DND-41 (cell line): ENCODE results near the gene POLE4.

Experiments used
- ATAC-seq: fragments of 200-7000 bp; cut with Tn5 transposase; 3 replicates; pipeline ENCODE4 v1.9.1; 2021; ENCODE audit warnings: low read depth; ENCODE audit not compliant: insufficient read depth
- DNase-seq: peaks from one replicate; pipeline ENCODE4 v3.0.0-alpha.2; 2020
- H2AFZ ChIP-seq: 2 replicates; pipeline ENCODE4 v1.6.0; 2012; ENCODE audit warnings: low read depth, low read length
- H3K27ac ChIP-seq: 2 replicates; pipeline ENCODE4 v1.5.1; 2012; ENCODE audit warnings: low read length, inconsistent platforms
- H3K27me3 ChIP-seq: fragments of 200-600 bp; sonication (generic); 2 replicates; pipeline ENCODE4 v1.6.0; 2012; ENCODE audit warnings: low read length, mild to moderate bottlenecking, inconsistent platforms; ENCODE audit not compliant: insufficient read depth, poor library complexity
- H3K36me3 ChIP-seq: 2 replicates; pipeline ENCODE4 v1.5.1; 2012; ENCODE audit warnings: low read length, inconsistent platforms; ENCODE audit not compliant: insufficient read depth
- H3K4me1 ChIP-seq: 2 replicates; pipeline ENCODE4 v1.5.1; 2012; ENCODE audit warnings: mild to moderate bottlenecking, low read length; ENCODE audit not compliant: insufficient read depth
- H3K4me2 ChIP-seq: 2 replicates; pipeline ENCODE4 v1.6.0; 2012; ENCODE audit warnings: mild to moderate bottlenecking, moderate library complexity, low read length, inconsistent platforms; ENCODE audit not compliant: insufficient read depth
- H3K4me3 ChIP-seq, 2 experiments: fragments of 200-600 bp in 1 of 2; shearing (Covaris generic) in 1 of 2; 2 replicates each; pipeline ENCODE4 v1.5.1; 2012 to 2016; ENCODE audit warnings: inconsistent platforms in 2 of 2, low read length in 2 of 2, mild to moderate bottlenecking in 2 of 2, low read depth in 1 of 2, moderate library complexity in 1 of 2
- H3K79me2 ChIP-seq: 2 replicates; pipeline ENCODE4 v1.6.0; 2012; ENCODE audit warnings: low read length, inconsistent platforms; ENCODE audit not compliant: insufficient read depth
- H3K9ac ChIP-seq: 2 replicates; pipeline ENCODE4 v1.6.0; 2012; ENCODE audit warnings: low read depth, mild to moderate bottlenecking, inconsistent platforms, low read length, moderate library complexity
- H3K9me3 ChIP-seq: 2 replicates; pipeline ENCODE4 v1.5.1; 2012; ENCODE audit warnings: low read length, moderate library complexity, mild to moderate bottlenecking, inconsistent platforms; ENCODE audit not compliant: insufficient read depth, severe bottlenecking
- H4K20me1 ChIP-seq: 2 replicates; pipeline ENCODE4 v1.6.0; 2012; ENCODE audit warnings: low read length; ENCODE audit not compliant: insufficient read depth
- CTCF ChIP-seq: IDR thresholded peaks from 2 replicates; pipeline ENCODE4 v1.5.1; 2012; ENCODE audit warnings: borderline replicate concordance, low read length, moderate library complexity, mild to moderate bottlenecking; ENCODE audit not compliant: poor library complexity, severe bottlenecking; ENCODE audit errors: extremely low read depth
- EZH2 ChIP-seq: IDR thresholded peaks from 3 replicates; pipeline ENCODE4 v1.6.1; 2012; ENCODE audit warnings: borderline replicate concordance, low read depth, mild to moderate bottlenecking, moderate library complexity, low read length, inconsistent platforms; ENCODE audit not compliant: severe bottlenecking

POLE4 gene

GRCh38 chr2:74922592-74923227 lies 35.7 kb upstream of the POLE4 start:
- no peaks in the 10 kb centered on the region for H3K4me1 ChIP-seq
- no peak for ATAC-seq
- H3K9me3 ChIP-seq, result no peaks in the 10 kb centered on the region
- DNase-seq, result no peak
- H3K27me3 ChIP-seq, result no peaks in the 10 kb centered on the region
- no peak overlapping the region for H3K4me2 ChIP-seq
- H4K20me1 ChIP-seq, result no peaks in the 10 kb centered on the region
- H3K79me2 ChIP-seq, result no peaks in the 10 kb centered on the region
- H3K9ac ChIP-seq, result no peak overlapping the region
- no peak overlapping the region for H2AFZ ChIP-seq
- no peak for TF ChIP-seq EZH2
- no peak for TF ChIP-seq CTCF
- no peak overlapping the region for H3K4me3 ChIP-seq
- H3K27ac ChIP-seq, result no peak overlapping the region
- H3K36me3 ChIP-seq, result no peaks in the 10 kb centered on the region

GRCh38 chr2:74924463-74925265 lies 33.8 kb upstream of the POLE4 start:
- no peak for DNase-seq
- no peaks in the 10 kb centered on the region for H3K36me3 ChIP-seq
- no peaks in the 10 kb centered on the region for H3K4me1 ChIP-seq
- H3K4me2 ChIP-seq, result no peak overlapping the region
- TF ChIP-seq EZH2, result no peak
- no peak for TF ChIP-seq CTCF
- no peaks in the 10 kb centered on the region for H3K27me3 ChIP-seq
- no peaks in the 10 kb centered on the region for H3K9me3 ChIP-seq
- H3K9ac ChIP-seq, result no peak overlapping the region
- H3K79me2 ChIP-seq, result no peaks in the 10 kb centered on the region
- no peak for ATAC-seq
- no peak overlapping the region for H2AFZ ChIP-seq
- H3K4me3 ChIP-seq, result no peak overlapping the region
- no peak overlapping the region for H3K27ac ChIP-seq
- H4K20me1 ChIP-seq, result no peaks in the 10 kb centered on the region

- H2AFZ ChIP-seq, result no peak overlapping the region
- DNase-seq, result no peak
These were observed 33.1 kb upstream of the POLE4 start for GRCh38 chr2:74925361-74925786.

More at GRCh38 chr2:74925361-74925786, 33.1 kb upstream of the POLE4 start:
- no peaks in the 10 kb centered on the region for H3K79me2 ChIP-seq
- TF ChIP-seq CTCF (no peak), EZH2 (no peak)
- ATAC-seq, result no peak
- H3K9me3 ChIP-seq, result no peaks in the 10 kb centered on the region
- H4K20me1 ChIP-seq, result no peaks in the 10 kb centered on the region
- H3K4me1 ChIP-seq, result no peaks in the 10 kb centered on the region
- H3K36me3 ChIP-seq, result no peaks in the 10 kb centered on the region
- H3K9ac ChIP-seq, result no peak overlapping the region
- no peak overlapping the region for H3K4me3 ChIP-seq
- H3K27ac ChIP-seq, result no peak overlapping the region
- H3K27me3 ChIP-seq, result no peaks in the 10 kb centered on the region
- no peak overlapping the region for H3K4me2 ChIP-seq
